Tibial nerve (tissue), 3 donors: ENCODE measurements around the gene DGCR2.

Experiments used
- POLR2A ChIP-seq, 2 donors: fragments of 450-650 bp; IDR thresholded peaks; one replicate each; pipeline ENCODE4 v1.6.1; 2017; ENCODE audit warnings: antibody characterized with exemption in 2 of 2, mild to moderate bottlenecking in 2 of 2, moderate library complexity in 2 of 2
- TF ChIP-seq, protein P1 (sequence below), 5 experiments: fragments of 200-600 bp in 3 of 5; fragments of 450-650 bp in 2 of 5; sonication (generic) in 3 of 5; IDR thresholded peaks; one replicate each; pipeline ENCODE4 v1.5.1; 2016 to 2019; ENCODE audit warnings: antibody characterized with exemption in 5 of 5, mild to moderate bottlenecking in 3 of 5, moderate library complexity in 2 of 5

DNA sequence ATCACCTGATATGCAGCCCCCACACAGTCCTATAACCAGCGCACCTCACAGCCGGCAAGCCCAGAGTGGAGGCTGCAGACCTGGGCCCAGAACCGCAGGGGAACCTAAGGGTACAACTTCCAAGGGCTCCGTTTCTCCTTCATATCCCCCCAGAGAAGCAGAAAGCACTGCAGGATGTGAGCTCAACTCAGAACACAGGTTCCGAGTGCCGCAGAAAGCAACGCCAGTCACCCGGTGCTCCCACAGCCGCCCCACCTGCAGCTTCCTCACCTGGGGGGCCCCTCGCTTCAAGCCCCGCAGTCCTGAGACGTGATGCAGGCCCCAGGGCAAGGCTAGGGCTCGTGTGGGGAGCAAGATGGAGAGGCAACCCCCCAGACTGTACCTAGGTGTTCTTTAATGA, 11.3 kb upstream of the DGCR2 start:
- TF ChIP-seq, protein P1, sequence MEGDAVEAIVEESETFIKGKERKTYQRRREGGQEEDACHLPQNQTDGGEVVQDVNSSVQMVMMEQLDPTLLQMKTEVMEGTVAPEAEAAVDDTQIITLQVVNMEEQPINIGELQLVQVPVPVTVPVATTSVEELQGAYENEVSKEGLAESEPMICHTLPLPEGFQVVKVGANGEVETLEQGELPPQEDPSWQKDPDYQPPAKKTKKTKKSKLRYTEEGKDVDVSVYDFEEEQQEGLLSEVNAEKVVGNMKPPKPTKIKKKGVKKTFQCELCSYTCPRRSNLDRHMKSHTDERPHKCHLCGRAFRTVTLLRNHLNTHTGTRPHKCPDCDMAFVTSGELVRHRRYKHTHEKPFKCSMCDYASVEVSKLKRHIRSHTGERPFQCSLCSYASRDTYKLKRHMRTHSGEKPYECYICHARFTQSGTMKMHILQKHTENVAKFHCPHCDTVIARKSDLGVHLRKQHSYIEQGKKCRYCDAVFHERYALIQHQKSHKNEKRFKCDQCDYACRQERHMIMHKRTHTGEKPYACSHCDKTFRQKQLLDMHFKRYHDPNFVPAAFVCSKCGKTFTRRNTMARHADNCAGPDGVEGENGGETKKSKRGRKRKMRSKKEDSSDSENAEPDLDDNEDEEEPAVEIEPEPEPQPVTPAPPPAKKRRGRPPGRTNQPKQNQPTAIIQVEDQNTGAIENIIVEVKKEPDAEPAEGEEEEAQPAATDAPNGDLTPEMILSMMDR (IDR thresholded peaks at IDR 0.05), result no peak
- no peak for TF ChIP-seq POLR2A (IDR thresholded peaks at IDR 0.05)
